IMR-90 (cell line): ENCODE measurements around the gene TRAP1. TPM values are rescaled to one million over a fixed set of nuclear protein-coding genes. Genes with fewer than 3 reads are reported as not detected.

ENCODE experiments used
- ATAC-seq: fragments of 200-7000 bp; cut with Tn5 transposase; 2 replicates; pipeline ENCODE4 v1.9.1; 2020; ENCODE audit warnings: low read depth, mild to moderate bottlenecking, moderate library complexity
- BruUV-seq: library from RNA; stranded (reverse); fragments of 400-500 nt; replicated peaks from 2 replicates; lab custom pipeline; 2021; lab: Mats Ljungman, UMichigan
- CTCF ChIA-PET: fragments of 300-600 bp; formaldehyde crosslinking; extraction: SDS; loops from one replicate; lab custom pipeline; 2021; ENCODE audit warnings: antibody characterized with exemption; lab: Yijun Ruan, JAX
- POLR2A ChIA-PET: fragments of 300-600 bp; sonication (Branson Sonifier 250); formaldehyde crosslinking; loops from one replicate; lab custom pipeline; 2022; ENCODE audit warnings: antibody characterized with exemption; ENCODE audit not compliant: unreplicated experiment; lab: Charles Lee
- DNase-seq: peaks from one replicate; pipeline ENCODE4 v3.0.0; 2013
- H2AFZ ChIP-seq: replicated peaks from 2 replicates; pipeline ENCODE3; 2013; ENCODE audit warnings: low read length, mild to moderate bottlenecking; ENCODE audit not compliant: poor library complexity
- H2AK5ac ChIP-seq: 2 replicates; pipeline ENCODE4 v1.6.1; 2013; ENCODE audit warnings: low read depth, low read length, inconsistent platforms
- H2AK9ac ChIP-seq: replicated peaks from 2 replicates; pipeline ENCODE3; 2013; ENCODE audit warnings: mild to moderate bottlenecking, low read depth, low read length, moderate library complexity; ENCODE audit not compliant: poor library complexity
- H2BK120ac ChIP-seq: 2 replicates; pipeline ENCODE4 v1.6.1; 2013; ENCODE audit warnings: low read depth, low read length, inconsistent platforms
- H2BK15ac ChIP-seq: 3 replicates; pipeline ENCODE4 v1.6.1; 2013; ENCODE audit warnings: low read depth, low read length, inconsistent platforms
- H2BK20ac ChIP-seq: 2 replicates; pipeline ENCODE4 v1.6.1; 2013; ENCODE audit warnings: low read depth, mild to moderate bottlenecking, inconsistent platforms, low read length, moderate library complexity
- H2BK5ac ChIP-seq: 2 replicates; pipeline ENCODE4 v1.6.1; 2013; ENCODE audit warnings: mild to moderate bottlenecking, low read depth, low read length, inconsistent platforms; ENCODE audit not compliant: poor library complexity, severe bottlenecking
- H3K14ac ChIP-seq: replicated peaks from 2 replicates; pipeline ENCODE4 v1.6.1; 2013; ENCODE audit warnings: low read depth, low read length, inconsistent platforms
- H3K18ac ChIP-seq: 2 replicates; pipeline ENCODE4 v1.6.1; 2013; ENCODE audit warnings: low read depth, low read length, control low read depth
- H3K23ac ChIP-seq: 2 replicates; pipeline ENCODE4 v1.6.1; 2013; ENCODE audit warnings: low read depth, low read length, inconsistent platforms
- H3K27ac ChIP-seq: 2 replicates; pipeline ENCODE4 v1.5.1; 2013; ENCODE audit warnings: mild to moderate bottlenecking, control low read depth, low read length; ENCODE audit not compliant: insufficient read depth
- H3K27me3 ChIP-seq: 2 replicates; pipeline ENCODE4 v1.6.1; 2013; ENCODE audit warnings: low read length; ENCODE audit not compliant: control insufficient read depth, insufficient read depth
- H3K36me3 ChIP-seq: 2 replicates; pipeline ENCODE4 v1.6.1; 2013; ENCODE audit warnings: low read length, mixed read lengths; ENCODE audit not compliant: control insufficient read depth, insufficient read depth
- H3K4ac ChIP-seq: 2 replicates; pipeline ENCODE4 v1.6.1; 2013; ENCODE audit warnings: low read depth, low read length, inconsistent platforms
- H3K4me1 ChIP-seq: 2 replicates; pipeline ENCODE4 v1.6.1; 2013; ENCODE audit warnings: low read length, mixed read lengths; ENCODE audit not compliant: control insufficient read depth, insufficient read depth
- H3K4me2 ChIP-seq: 2 replicates; pipeline ENCODE4 v1.6.1; 2013; ENCODE audit warnings: low read depth, mild to moderate bottlenecking, control low read depth, low read length, moderate library complexity
- H3K4me3 ChIP-seq: 2 replicates; pipeline ENCODE4 v1.5.1; 2013; ENCODE audit warnings: low read depth, mild to moderate bottlenecking, control low read depth, low read length, moderate library complexity; ENCODE audit not compliant: insufficient read depth
- H3K56ac ChIP-seq: 2 replicates; pipeline ENCODE4 v1.6.1; 2013; ENCODE audit warnings: low read length, inconsistent platforms; ENCODE audit not compliant: insufficient read depth; ENCODE audit errors: extremely low read depth
- H3K79me1 ChIP-seq, 2 experiments: 2 replicates each; pipeline ENCODE4 v1.6.1; 2013; ENCODE audit warnings: low read length in 2 of 2, inconsistent platforms in 1 of 2, low read depth in 1 of 2
- H3K9ac ChIP-seq: 2 replicates; pipeline ENCODE4 v1.6.1; 2013; ENCODE audit warnings: low read depth, low read length, control low read depth
- H3K9me1 ChIP-seq: 2 replicates; pipeline ENCODE4 v1.6.1; 2013; ENCODE audit warnings: low read length, inconsistent platforms; ENCODE audit not compliant: insufficient read depth
- H3K9me3 ChIP-seq: 2 replicates; pipeline ENCODE4 v1.6.1; 2013; ENCODE audit warnings: low read length; ENCODE audit not compliant: control insufficient read depth, insufficient read depth
- H4K20me1 ChIP-seq: 2 replicates; pipeline ENCODE4 v1.6.1; 2013; ENCODE audit warnings: low read length, inconsistent platforms; ENCODE audit not compliant: insufficient read depth
- H4K5ac ChIP-seq: 2 replicates; pipeline ENCODE4 v1.6.1; 2013; ENCODE audit warnings: mild to moderate bottlenecking, low read depth, low read length, control low read depth
- H4K8ac ChIP-seq, 2 experiments: 2 replicates each; pipeline ENCODE4 v1.6.1; 2013; ENCODE audit warnings: low read depth in 2 of 2, low read length in 2 of 2, control low read depth in 1 of 2, inconsistent platforms in 1 of 2
- H4K91ac ChIP-seq: 2 replicates; pipeline ENCODE4 v1.6.1; 2013; ENCODE audit warnings: low read depth, low read length, inconsistent platforms; ENCODE audit not compliant: insufficient read depth
- BHLHE40 ChIP-seq: fragments of 150-350 bp; IDR thresholded peaks from 2 replicates; pipeline ENCODE4 v1.6.1; 2016; ENCODE audit warnings: mild to moderate bottlenecking, low read depth, low read length
- ELK1 ChIP-seq: fragments of 150-350 bp; IDR thresholded peaks from 2 replicates; pipeline ENCODE4 v1.6.1; 2016; ENCODE audit warnings: low read depth, mild to moderate bottlenecking, low read length, moderate library complexity, borderline replicate concordance
- MAZ ChIP-seq: IDR thresholded peaks from 2 replicates; pipeline ENCODE4 v1.6.1; 2012; ENCODE audit warnings: low read depth, mild to moderate bottlenecking, low read length, improper control_type of control experiment, moderate library complexity, borderline replicate concordance
- NFE2L2 ChIP-seq: fragments of 150-350 bp; IDR thresholded peaks from 2 replicates; pipeline ENCODE4 v1.6.1; 2016; ENCODE audit warnings: low read depth, mild to moderate bottlenecking, low read length
- RAD21 ChIP-seq: IDR thresholded peaks from 2 replicates; pipeline ENCODE4 v1.6.1; 2012; ENCODE audit warnings: low read length, improper control_type of control experiment
- RCOR1 ChIP-seq: IDR thresholded peaks from 2 replicates; pipeline ENCODE4 v1.6.1; 2012; ENCODE audit warnings: mild to moderate bottlenecking, low read length, improper control_type of control experiment; ENCODE audit not compliant: insufficient replicate concordance
- RFX5 ChIP-seq: IDR thresholded peaks from 2 replicates; pipeline ENCODE4 v1.8.0; 2012; ENCODE audit warnings: low read depth, mild to moderate bottlenecking, low read length, moderate library complexity
- WGBS, 2 experiments: methylation state at CpG; one replicate each; pipeline versions ENCODE4 v1.1.5 to v1.1.7; 2013; ENCODE audit warnings: missing lambda C conversion rate in 2 of 2; ENCODE audit not compliant: insufficient read length in 1 of 2; ENCODE audit errors: extremely low coverage in 2 of 2; 5-methylcytosine and 5-hydroxymethylcytosine counted together
- dilution Hi-C: fragments of 300-500 bp; cut with HindIII; formaldehyde crosslinking; loops from one replicate; pipeline ENCODE4 v1.14.3; 2018; ENCODE audit warnings: low sequenced_read_pairs; ENCODE audit not compliant: unreplicated experiment
- in situ Hi-C: fragments of 300-500 bp; cut with MboI; formaldehyde crosslinking; loops from 3 replicates; pipeline ENCODE4 v1.14.3; 2019; ENCODE audit warnings: low sequenced_read_pairs, inconsistent platforms, mixed read lengths
- intact Hi-C: fragments of 100-400 bp; cut with micrococcal nuclease; formaldehyde crosslinking; loops from 2 replicates; pipeline ENCODE4 v1.10.0; 2022
- polyA plus RNA-seq, 3 experiments: library from polyadenylated mRNA; depleted of rRNA; stranded (reverse); fragments of >200 nt; gene quantifications; 2 replicates each; pipeline ENCODE4 v1.2.3, GENCODE V29; 2012; ENCODE audit warnings: low replicate concordance in 1 of 3
- total RNA-seq: library from RNA; depleted of rRNA; stranded (reverse); fragments of >200 nt; gene quantifications from 2 replicates; pipeline ENCODE4 v1.2.3, GENCODE V29; 2012

TRAP1 gene
- total and polyA plus RNA-seq, 2 of the 4 experiments (the other 2 are of a cell fraction): 139 to 145 TPM

GRCh38 chr16:3673676-3674377, 43.5 kb downstream of the TRAP1 start:
- Histone ChIP-seq H3K9ac (no peak overlapping the region), H3K79me1 (peaks cover 0 to 7% of the 10 kb centered on the region in 2 experiments; a peak in 2 of 4 replicates), H3K23ac (no peak overlapping the region), H4K20me1 (no peaks in the 10 kb centered on the region), H2AK5ac (no peak overlapping the region), H3K18ac (no peak overlapping the region), H3K9me1 (no peaks in the 10 kb centered on the region), H4K91ac (no peak overlapping the region), H3K56ac (no peak overlapping the region), H2AK9ac (no peak overlapping the region), H3K9me3 (peaks cover 4% of the 10 kb centered on the region), H3K4me3 (no peak overlapping the region), H2AFZ (no peak overlapping the region), H3K14ac (no peak overlapping the region), H2BK15ac (no peak overlapping the region), H2BK5ac (no peak overlapping the region), H3K27me3 (no peaks in the 10 kb centered on the region), H2BK20ac (no peak overlapping the region), H3K4ac (no peak overlapping the region), H4K8ac (no peak overlapping the region), H3K27ac (no peak overlapping the region), H2BK120ac (no peak overlapping the region), H3K4me1 (no peaks in the 10 kb centered on the region), H3K4me2 (no peak overlapping the region), H4K5ac (no peak overlapping the region), H3K36me3 (peaks cover 49% of the 10 kb centered on the region)
- ATAC-seq: no peak
- in situ Hi-C loops: no loop called here
- WGBS, 2 experiments: 94% methylated on average over 5 of the region's 13 CpGs; no CpG with 5 or more reads in 1 of the 2 experiments
- dilution Hi-C loops: no loop called here
- TF ChIP-seq MAZ (no peak), RFX5 (no peak), BHLHE40 (no peak), ELK1 (no peak), NFE2L2 (no peak), RCOR1 (no peak), RAD21 (no peak)
- DNase-seq: no peak
- intact Hi-C loops: no loop called here
- ChIA-PET POLR2A (no interaction called here), CTCF (no interaction called here)
- no TSS peak for BruUV-seq
